IgD-negative memory B cell (primary cell): Measurements from ENCODE around the gene KRT6A. TPM values are rescaled to one million over a fixed set of nuclear protein-coding genes. Genes with fewer than 3 reads are reported as not detected.
A peak's percentile ranks its signal among the peaks of the same experiment; 100 is the strongest.
"Not testable (repeated sequence)": the region's sequence is repeated elsewhere in the genome, so short reads cannot be mapped to it uniquely, and the experiment has no call there.

ENCODE experiments used
- H3K27ac Mint-ChIP-seq, 3 donors: one replicate each; pipeline ENCODE4 v1.8.0; 2020 to 2022; ENCODE audit warnings: mild to moderate bottlenecking in 3 of 3, mixed read lengths in 3 of 3, moderate library complexity in 1 of 3
- H3K27me3 Mint-ChIP-seq: one replicate; pipeline ENCODE4 v1.8.0; 2021; ENCODE audit warnings: mixed read lengths
- H3K36me3 Mint-ChIP-seq: one replicate; pipeline ENCODE4 v1.8.0; 2020; ENCODE audit warnings: mild to moderate bottlenecking, mixed read lengths
- H3K4me1 Mint-ChIP-seq, 3 donors: one replicate each; pipeline ENCODE4 v1.8.0; 2020 to 2022; ENCODE audit warnings: mixed read lengths in 3 of 3, mild to moderate bottlenecking in 1 of 3
- H3K4me3 Mint-ChIP-seq, 4 donors: one replicate each; pipeline ENCODE4 v1.8.0; 2020 to 2022; ENCODE audit warnings: mild to moderate bottlenecking in 4 of 4, mixed read lengths in 4 of 4, moderate library complexity in 3 of 4
- H3K9me3 Mint-ChIP-seq, 3 donors: one replicate each; pipeline ENCODE4 v1.8.0; 2020 to 2021; ENCODE audit warnings: mixed read lengths in 3 of 3, mild to moderate bottlenecking in 1 of 3
- polyA plus RNA-seq: library from polyadenylated mRNA; unstranded; fragments of 300-500 nt; fragmentation: Illumina TruSeq; gene quantifications from one replicate; pipeline ENCODE4 v1.2.3, GENCODE V29; 2021

The KRT6A gene
- polyA plus RNA-seq, 1 donor from 2014 or later: not detected

- Mint-ChIP-seq H3K4me3 (no peak overlapping the region), H3K27me3 (peaks cover 10% of the 10 kb centered on the region), H3K27ac (no peak overlapping the region), H3K4me1 (no peaks in the 10 kb centered on the region), H3K9me3 (no peaks in the 10 kb centered on the region), H3K36me3 (no peaks in the 10 kb centered on the region)
Observed at GRCh38 chr12:52518574-52519386, 25.7 kb upstream of the KRT6A start.

GRCh38 chr12:52517888-52518287 is 24.8 kb upstream of the KRT6A start:
- Mint-ChIP-seq H3K27ac (no peak overlapping the region), H3K4me1 (no peaks in the 10 kb centered on the region), H3K36me3 (no peaks in the 10 kb centered on the region), H3K9me3 (no peaks in the 10 kb centered on the region), H3K4me3 (no peak overlapping the region), H3K27me3 (peaks cover 9% of the 10 kb centered on the region)

GRCh38 chr12:52517005-52517835 is 24.2 kb upstream of the KRT6A start:
- H3K36me3 Mint-ChIP-seq: no peaks in the 10 kb centered on the region
- H3K4me1 Mint-ChIP-seq: no peaks in the 10 kb centered on the region
- H3K4me3 Mint-ChIP-seq: no peak overlapping the region
- H3K27ac Mint-ChIP-seq: no peak overlapping the region
- H3K27me3 Mint-ChIP-seq: peaks cover 6% of the 10 kb centered on the region
- no peaks in the 10 kb centered on the region for H3K9me3 Mint-ChIP-seq

- Mint-ChIP-seq H3K4me3 (no peak overlapping the region), H3K27me3 (peaks cover 6% of the 10 kb centered on the region), H3K36me3 (no peaks in the 10 kb centered on the region), H3K9me3 (peaks cover 0 to 3% (median 2%) of the 10 kb centered on the region in 3 donors), H3K4me1 (no peaks in the 10 kb centered on the region), H3K27ac (no peak overlapping the region)
Observed at GRCh38 chr12:52515927-52516831, 23.1 kb upstream of the KRT6A start.

GRCh38 chr12:52515319-52515646 is 22.2 kb upstream of the KRT6A start:
- no peak overlapping the region for H3K4me3 Mint-ChIP-seq
- H3K27me3 Mint-ChIP-seq: peaks cover 6% of the 10 kb centered on the region
- peak overlapping the region in 1 of 3 donors; percentile 48 for H3K27ac Mint-ChIP-seq
- peaks cover 0 to 6% (median 4%) of the 10 kb centered on the region in 3 donors for H3K9me3 Mint-ChIP-seq
- no peaks in the 10 kb centered on the region for H3K36me3 Mint-ChIP-seq
- H3K4me1 Mint-ChIP-seq: no peaks in the 10 kb centered on the region

- Mint-ChIP-seq H3K9me3 (peaks cover 0 to 8% (median 4%) of the 10 kb centered on the region in 3 donors), H3K36me3 (no peaks in the 10 kb centered on the region)
Observed at GRCh38 chr12:52514471-52515318, 21.6 kb upstream of the KRT6A start.

GRCh38 chr12:52513736-52514135 is 20.7 kb upstream of the KRT6A start:
- peaks cover 0 to 8% (median 4%) of the 10 kb centered on the region in 3 donors for H3K9me3 Mint-ChIP-seq

More at GRCh38 chr12:52514471-52515318, 21.6 kb upstream of the KRT6A start:
- Mint-ChIP-seq H3K4me1 (no peaks in the 10 kb centered on the region), H3K4me3 (no peak overlapping the region), H3K27ac (peak overlapping the region in 1 of 3 donors; percentile 48), H3K27me3 (peaks cover 6% of the 10 kb centered on the region)

GRCh38 chr12:52508211-52508610 is 15.2 kb upstream of the KRT6A start:
- no peak overlapping the region for H3K27ac Mint-ChIP-seq
- H3K4me3 Mint-ChIP-seq: no peak overlapping the region
- no peaks in the 10 kb centered on the region for H3K4me1 Mint-ChIP-seq
- peaks cover 5% of the 10 kb centered on the region for H3K27me3 Mint-ChIP-seq
- H3K36me3 Mint-ChIP-seq: no peaks in the 10 kb centered on the region
- H3K9me3 Mint-ChIP-seq: peaks cover 0 to 8% (median 4%) of the 10 kb centered on the region in 3 donors

More at GRCh38 chr12:52513736-52514135, 20.7 kb upstream of the KRT6A start:
- H3K36me3 Mint-ChIP-seq: no peaks in the 10 kb centered on the region
- no peaks in the 10 kb centered on the region for H3K4me1 Mint-ChIP-seq
- H3K4me3 Mint-ChIP-seq: no peak overlapping the region
- H3K27me3 Mint-ChIP-seq: peaks cover 6% of the 10 kb centered on the region
- no peak overlapping the region for H3K27ac Mint-ChIP-seq

- Mint-ChIP-seq H3K27me3 (peaks cover 3% of the 10 kb centered on the region), H3K36me3 (no peaks in the 10 kb centered on the region), H3K27ac (no peak overlapping the region), H3K4me1 (no peaks in the 10 kb centered on the region), H3K4me3 (no peak overlapping the region), H3K9me3 (peaks cover 0 to 13% (median 4%) of the 10 kb centered on the region in 3 donors)
Observed at GRCh38 chr12:52506858-52507715, 14.0 kb upstream of the KRT6A start.

GRCh38 chr12:52502877-52503276 is 9.8 kb upstream of the KRT6A start:
- no peak overlapping the region for H3K4me3 Mint-ChIP-seq
- H3K9me3 Mint-ChIP-seq: peaks cover 0 to 4% (median 3%) of the 10 kb centered on the region in 3 donors
- peaks cover 0 to 1% (median 0%) of the 10 kb centered on the region in 3 donors for H3K4me1 Mint-ChIP-seq
- H3K27ac Mint-ChIP-seq: no peak overlapping the region
- no peaks in the 10 kb centered on the region for H3K36me3 Mint-ChIP-seq
- H3K27me3 Mint-ChIP-seq: peaks cover 4% of the 10 kb centered on the region

- H3K9me3 Mint-ChIP-seq: peaks cover 0 to 4% (median 3%) of the 10 kb centered on the region in 3 donors
- H3K4me1 Mint-ChIP-seq: peaks cover 0 to 1% (median 0%) of the 10 kb centered on the region in 3 donors
- H3K27ac Mint-ChIP-seq: no peak overlapping the region
- H3K27me3 Mint-ChIP-seq: peaks cover 8% of the 10 kb centered on the region
- H3K36me3 Mint-ChIP-seq: no peaks in the 10 kb centered on the region
- no peak overlapping the region for H3K4me3 Mint-ChIP-seq
Observed at GRCh38 chr12:52501490-52501889, 8.4 kb upstream of the KRT6A start.

GRCh38 chr12:52500574-52500973 is 7.5 kb upstream of the KRT6A start:
- not testable (repeated sequence) for H3K4me1 Mint-ChIP-seq, H3K36me3 Mint-ChIP-seq, H3K9me3 Mint-ChIP-seq, H3K4me3 Mint-ChIP-seq, H3K27ac Mint-ChIP-seq, H3K27me3 Mint-ChIP-seq

- Mint-ChIP-seq H3K4me1 (peaks cover 0 to 8% (median 5%) of the 10 kb centered on the region in 3 donors), H3K27ac (no peak overlapping the region), H3K4me3 (no peak overlapping the region), H3K9me3 (peaks cover 0 to 4% (median 3%) of the 10 kb centered on the region in 3 donors), H3K36me3 (no peaks in the 10 kb centered on the region), H3K27me3 (peaks cover 6% of the 10 kb centered on the region)
Observed at GRCh38 chr12:52499806-52500560, 6.9 kb upstream of the KRT6A start.
